Fibroblast of the conjunctiva (primary cell): ENCODE results near the gene TMC1.

Source experiments
- DNase-seq: peaks from one replicate; pipeline ENCODE4 v3.0.0-alpha.2; 2010; ENCODE audit warnings: low read depth

The TMC1 gene

GRCh38 chr9:72575666-72576065 lies 54.3 kb downstream of the TMC1 start:
- DNase-seq = no peak

DNA sequence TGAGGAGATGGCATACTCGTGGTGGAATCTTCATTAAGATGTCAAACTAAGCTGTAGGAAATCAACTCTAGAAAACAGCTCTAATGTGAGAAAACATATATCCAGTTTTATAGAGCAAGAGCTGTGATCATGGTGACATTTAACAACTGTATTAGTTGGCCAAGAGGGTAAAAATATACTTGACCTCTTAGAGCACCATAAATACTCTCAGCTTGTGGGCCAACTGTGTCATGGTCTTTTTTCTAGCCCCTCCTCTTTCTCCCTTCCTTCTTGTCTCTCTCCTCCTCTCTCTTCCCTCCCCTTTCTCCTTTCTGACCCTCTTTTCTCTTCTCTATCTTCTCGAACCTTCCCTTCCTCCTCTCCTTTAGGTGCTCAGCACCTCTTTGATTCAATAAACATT lies 54.7 kb downstream of the TMC1 start:
- DNase-seq = no peak

DNA sequence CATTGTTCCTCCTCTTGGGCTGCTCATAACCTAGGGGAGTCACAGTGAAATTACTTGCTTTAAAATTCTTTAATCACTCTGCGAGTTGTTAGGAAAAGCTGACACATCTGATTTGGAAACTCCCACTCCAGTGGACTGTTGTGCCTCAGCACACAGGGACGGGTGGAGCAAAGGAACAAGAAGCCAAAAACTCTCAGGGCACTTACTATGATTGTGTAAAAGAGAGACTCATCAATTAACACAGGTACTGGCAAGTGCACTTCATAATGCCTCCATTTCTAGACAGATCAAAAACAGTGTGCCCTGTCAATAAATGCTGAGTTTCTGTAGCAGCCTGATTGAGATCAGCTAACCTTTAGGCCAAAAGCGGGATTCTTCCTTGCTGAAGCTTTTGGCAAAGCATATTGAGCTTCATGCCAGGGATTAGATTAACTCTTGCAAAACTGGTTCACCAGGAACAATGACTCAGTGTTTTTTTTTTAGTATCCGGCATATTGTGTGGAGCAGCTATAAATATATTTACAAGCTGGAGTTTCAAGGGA lies 55.9 kb downstream of the TMC1 start:
- peak; percentile 85 for DNase-seq

DNA sequence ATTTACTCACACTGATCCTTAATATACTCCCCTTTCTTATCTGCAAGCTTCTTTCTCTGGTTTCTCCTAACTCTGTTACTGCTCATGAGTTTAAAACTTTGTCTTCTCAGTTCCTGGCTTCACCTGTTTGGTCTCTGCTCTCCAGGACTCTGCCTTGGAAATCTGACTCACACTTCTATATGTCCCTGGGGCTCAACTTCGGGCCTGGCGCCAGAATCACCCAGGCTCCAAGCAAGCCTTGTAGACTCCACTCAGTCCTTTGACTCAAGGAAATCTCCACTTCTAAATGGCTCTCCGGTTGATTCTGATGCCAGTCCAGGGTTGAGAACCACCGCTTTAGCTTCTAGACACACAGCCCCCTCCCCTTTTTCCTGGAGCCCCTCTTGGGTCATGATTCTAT lies 57.8 kb downstream of the TMC1 start:
- DNase-seq = no peak

GRCh38 chr9:72579880-72580550 lies 58.6 kb downstream of the TMC1 start:
- DNase-seq = no peak

GRCh38 chr9:72581694-72582093 lies 60.3 kb downstream of the TMC1 start:
- DNase-seq = no peak

DNA sequence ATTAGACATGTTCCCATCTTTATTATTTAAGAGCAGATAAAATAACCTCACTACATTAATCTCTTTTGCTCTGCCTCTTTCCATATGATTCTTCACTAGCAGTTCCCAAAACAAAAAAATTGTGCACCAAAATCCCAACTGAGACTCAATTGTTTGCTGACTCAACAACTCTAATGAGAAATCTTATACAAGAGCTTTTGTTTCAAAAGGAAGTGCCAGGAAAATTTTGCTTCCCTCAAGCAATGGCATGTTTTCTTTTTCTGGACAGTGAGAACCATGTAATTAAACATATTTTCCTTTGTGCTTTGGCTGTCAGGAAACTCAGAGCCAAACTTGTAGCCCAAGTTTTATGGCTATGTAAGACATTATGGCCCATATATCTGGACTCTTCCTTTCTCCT lies 62.0 kb downstream of the TMC1 start:
- no peak for DNase-seq

DNA sequence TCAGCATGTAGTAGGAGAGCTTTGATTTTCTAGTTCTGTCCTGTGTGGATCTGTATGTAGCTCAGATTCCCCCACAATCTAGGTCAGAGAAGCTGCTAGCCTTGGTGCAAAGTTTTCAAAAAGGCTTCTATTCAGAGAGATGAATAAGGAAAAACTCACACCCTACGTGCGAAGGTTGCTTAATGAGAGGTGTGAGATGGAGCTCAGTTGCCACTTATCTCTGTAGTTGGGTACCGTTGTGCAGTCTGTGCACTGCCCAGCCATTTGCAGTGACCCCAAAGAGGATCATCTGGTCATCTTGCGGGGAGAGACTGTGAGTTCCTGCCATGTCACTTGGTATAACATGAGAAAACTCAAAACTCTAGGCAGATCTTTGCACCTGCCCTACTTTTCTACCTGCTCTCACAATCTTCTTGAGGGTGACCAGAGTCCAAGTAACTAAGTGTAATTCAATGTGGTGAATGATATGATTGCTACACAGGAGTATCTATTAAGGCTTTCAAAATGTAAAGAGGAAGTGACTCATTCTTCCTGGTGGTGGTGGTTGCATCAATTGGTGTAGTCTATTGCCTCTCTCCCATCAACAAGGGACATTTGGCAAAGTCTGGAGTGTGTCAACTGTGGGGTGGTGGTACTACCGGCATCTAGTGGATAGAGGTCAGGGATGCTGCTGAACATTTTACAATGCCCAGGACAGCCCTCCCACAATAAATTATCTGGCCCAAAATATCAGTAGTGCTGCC lies 65.2 kb downstream of the TMC1 start:
- peak; percentile 69 for DNase-seq

GRCh38 chr9:72588336-72588735 lies 66.9 kb downstream of the TMC1 start:
- DNase-seq = peak; percentile 52

- DNase-seq = no peak
Measured at GRCh38 chr9:72589667-72590521, 68.5 kb downstream of the TMC1 start.

DNA sequence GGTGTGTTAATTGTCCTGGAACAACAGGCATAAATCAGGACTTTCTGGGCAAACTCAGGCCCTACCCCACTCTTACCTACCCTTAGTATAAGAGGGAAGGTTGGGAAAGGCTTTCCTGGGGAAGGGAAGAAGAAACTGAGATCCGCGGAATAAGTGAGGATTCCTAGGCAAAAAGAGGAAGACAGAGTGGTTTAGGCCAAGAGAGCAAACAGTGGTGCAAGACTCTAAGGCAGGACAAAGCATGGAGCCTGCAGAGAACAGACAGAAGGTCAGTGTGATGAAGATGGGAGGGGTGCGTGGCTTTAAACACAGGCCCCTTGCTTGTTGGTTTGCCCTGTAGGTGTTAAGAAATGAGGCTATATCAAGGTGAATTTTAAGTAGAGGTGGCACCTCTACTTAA lies 69.4 kb downstream of the TMC1 start:
- DNase-seq = no peak

GRCh38 chr9:72592502-72593403 lies 71.3 kb downstream of the TMC1 start:
- DNase-seq = peak; percentile 52

DNA sequence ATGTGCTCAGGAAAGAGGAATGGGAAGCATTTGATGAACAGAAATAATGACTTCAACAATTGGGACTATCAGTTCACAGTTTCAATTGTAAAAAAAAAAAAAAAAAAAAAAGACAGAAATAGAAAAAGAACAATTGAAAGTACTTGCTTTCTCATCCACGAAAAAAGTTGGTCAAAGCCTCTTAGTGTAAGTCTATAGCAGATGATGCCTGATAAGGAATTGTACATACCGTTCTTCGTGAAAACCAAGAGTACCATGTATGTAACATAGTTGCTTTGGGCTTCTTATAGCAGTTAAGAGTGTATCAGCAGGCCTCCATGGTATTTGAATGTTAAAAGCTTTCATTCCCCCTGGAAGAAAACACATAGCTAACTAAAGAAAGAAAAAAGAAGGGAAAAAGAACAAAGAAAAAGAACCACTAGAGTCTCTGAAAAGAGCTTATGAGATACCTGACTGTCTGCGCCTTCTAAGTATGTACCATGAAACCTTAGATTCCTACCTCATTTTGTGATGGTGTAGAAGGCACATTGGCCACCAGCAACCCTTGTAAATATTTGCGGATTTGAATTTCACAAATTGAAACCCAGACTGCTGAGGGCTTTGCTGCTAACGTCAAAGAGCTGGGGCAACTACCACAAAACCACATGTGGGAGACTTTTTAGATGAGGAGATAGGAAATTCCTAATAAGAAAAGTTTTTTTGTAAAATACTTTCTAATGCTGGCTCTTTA lies 75.2 kb downstream of the TMC1 start:
- DNase-seq = no peak

DNA sequence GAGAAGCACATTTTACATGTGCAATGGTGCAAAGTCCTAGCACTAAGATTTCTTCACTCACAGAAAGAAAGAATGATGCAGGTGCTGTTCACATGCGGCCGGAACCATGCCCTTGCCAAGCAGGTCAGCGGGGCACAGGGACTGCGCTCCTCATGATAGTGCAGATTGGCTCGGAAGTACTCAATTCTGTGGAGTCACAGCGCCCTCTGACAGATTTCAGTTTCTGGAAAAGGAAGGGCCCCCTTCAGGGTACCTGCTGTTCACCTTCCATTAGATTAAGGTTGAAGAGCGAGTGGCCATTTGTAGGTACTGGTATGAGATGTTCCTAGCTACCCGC lies 75.7 kb downstream of the TMC1 start:
- no peak for DNase-seq

DNA sequence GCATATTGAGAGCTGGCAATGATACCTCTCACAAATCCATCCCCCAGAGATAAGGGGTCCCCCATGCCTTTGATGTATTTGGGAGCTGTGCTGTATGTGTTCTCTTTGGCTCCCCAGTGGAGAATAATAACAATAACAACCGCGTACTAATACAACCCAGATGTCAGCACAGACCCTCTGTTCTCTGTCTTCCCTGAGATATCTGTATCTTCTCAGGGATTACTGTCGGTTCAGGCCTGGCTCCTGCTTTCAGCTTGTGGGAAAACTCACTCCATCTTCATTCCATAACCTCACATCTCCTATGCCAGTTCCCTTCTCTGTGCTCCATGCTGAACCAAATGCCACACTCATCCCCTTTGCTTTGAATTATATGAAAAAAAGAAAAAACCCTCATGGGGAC lies 76.2 kb downstream of the TMC1 start:
- no peak for DNase-seq

DNA sequence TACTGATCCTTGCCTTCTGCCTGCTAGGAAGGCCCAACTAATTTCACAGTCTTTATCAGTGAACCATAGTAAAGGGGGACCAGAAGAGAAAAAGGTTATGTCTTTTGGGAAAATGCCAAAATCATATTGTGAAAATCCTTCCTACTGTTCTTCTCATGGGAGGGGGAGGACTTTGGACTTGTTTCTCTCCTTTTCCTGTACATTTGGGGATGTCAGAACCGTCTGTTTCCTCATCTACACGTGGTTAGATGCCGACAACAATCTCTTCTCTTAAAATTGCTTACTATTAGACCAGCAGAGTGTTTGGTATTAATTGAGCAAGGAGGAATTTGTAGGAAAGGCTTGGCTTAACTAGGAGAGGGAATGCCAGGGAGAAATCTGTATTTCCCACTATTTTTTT lies 77.2 kb downstream of the TMC1 start:
- DNase-seq = no peak

- no peak for DNase-seq
Measured at GRCh38 chr9:72599874-72600534, 78.6 kb downstream of the TMC1 start.

DNA sequence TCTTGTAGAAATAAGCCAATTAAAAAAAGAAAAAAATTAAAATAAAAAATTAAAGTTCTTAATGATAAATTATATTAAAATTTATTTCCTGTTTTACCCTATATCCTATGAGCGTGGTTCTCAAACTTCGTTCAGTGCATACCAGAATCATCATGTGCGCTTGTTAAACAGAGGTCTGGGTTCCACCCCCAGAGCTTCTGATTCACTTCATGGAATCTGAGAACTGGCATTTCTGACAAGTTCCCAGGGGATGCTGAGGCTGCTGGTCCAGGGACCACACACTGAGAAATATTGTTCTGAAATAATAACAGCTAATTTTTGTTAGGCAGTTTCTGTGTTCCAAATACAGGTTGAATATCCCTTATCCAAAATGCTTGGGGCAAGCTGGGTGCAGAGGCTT lies 79.3 kb downstream of the TMC1 start:
- no peak for DNase-seq

DNA sequence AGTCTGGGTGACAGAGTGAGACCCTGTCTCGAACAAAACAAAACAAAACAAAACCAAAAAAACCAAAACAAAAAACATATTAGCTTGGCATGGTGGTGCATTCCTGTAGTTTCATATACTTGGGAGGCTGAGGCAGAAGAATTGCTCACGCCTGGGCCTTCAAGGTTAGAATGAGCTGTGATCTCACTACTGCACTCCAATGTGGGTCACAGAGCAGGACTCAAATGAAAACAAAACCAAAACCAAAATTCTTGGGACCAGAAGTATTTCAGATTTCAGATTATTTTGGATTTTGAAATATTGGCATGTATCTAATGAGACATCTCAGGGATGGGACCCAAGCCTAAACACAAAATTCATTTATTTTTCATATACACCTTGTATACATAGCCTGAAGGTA lies 80.2 kb downstream of the TMC1 start:
- no peak for DNase-seq

DNA sequence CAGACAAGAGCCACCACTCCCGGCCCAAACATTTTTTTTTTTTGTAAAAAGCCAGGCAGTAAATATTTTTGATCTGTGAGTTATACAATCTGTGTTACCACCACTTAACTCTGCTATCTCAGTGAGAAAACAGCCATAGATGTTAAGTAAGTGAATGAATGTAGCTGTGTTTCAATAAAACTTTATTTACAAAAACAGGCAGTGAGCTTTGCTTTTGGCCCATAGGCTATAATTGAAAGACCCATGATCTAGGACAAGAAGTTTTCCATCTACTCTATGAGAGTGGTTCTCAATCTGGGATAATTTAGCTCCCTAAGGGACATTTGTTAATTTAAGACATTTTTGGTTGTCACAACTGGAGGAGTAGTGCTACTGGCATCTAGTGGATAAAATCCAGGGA lies 91.0 kb downstream of the TMC1 start:
- no peak for DNase-seq

- DNase-seq = no peak
Measured at GRCh38 chr9:72614067-72614466, 92.7 kb downstream of the TMC1 start.
